Measurements from ENCODE around the gene C11orf91.
"Not testable (repeated sequence)": the region's sequence is repeated elsewhere in the genome, so short reads cannot be mapped to it uniquely, and the experiment has no call there.

Gene C11orf91

GRCh38 chr11:33695051-33695566, 5.5 kb downstream of the C11orf91 start:
- H3K27ac Mint-ChIP-seq: no peak overlapping the region
- H3K36me3 Mint-ChIP-seq (ENCODE audit: low read depth): no peaks in the 10 kb centered on the region
- no peaks in the 10 kb centered on the region for H3K9me3 Mint-ChIP-seq
- H3K27me3 Mint-ChIP-seq: peaks cover 27% of the 10 kb centered on the region
- no peak overlapping the region for H3K4me3 Mint-ChIP-seq
- peaks cover 4% of the 10 kb centered on the region for H3K4me1 Mint-ChIP-seq (ENCODE audit: low read depth)

DNA sequence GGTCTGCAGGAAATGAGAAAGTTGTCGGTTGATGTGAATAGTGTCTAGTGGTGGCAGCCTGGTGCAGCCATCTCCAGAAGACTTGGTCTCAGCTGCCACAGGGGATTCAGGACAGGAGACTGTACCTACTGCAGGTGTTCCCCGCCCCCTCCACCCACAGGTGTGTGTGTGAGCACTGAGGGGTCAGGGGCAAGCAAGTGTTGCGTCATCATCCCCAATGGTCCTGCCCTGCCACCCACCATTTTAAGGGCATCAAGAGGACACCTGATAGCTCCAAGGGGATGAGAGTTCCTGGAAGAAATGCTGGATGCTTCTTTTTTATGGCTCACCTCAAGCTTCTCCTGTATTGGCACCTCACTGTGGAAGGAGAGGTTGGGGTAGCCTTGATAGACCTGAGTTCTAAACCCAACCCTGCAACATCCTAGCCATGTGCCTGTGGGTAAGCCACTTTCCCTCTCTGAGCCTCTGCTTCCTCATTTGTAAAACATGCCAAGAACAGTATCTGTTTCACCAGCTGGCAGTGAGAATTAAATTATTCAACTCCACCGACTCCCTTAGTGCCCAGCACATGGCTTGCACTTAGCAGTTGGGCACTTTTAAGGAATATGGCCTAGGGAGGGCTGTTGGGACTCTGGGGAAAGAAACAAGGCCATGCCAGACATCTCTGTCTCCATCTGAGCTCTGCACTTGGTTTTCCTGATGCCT, 6.1 kb downstream of the C11orf91 start:
- H3K27ac Mint-ChIP-seq: no peak overlapping the region
- H3K27me3 Mint-ChIP-seq: peaks cover 22% of the 10 kb centered on the region
- no peak overlapping the region for H3K4me3 Mint-ChIP-seq
- no peaks in the 10 kb centered on the region for H3K9me3 Mint-ChIP-seq
- peaks cover 6% of the 10 kb centered on the region for H3K4me1 Mint-ChIP-seq (ENCODE audit: low read depth)
- no peaks in the 10 kb centered on the region for H3K36me3 Mint-ChIP-seq (ENCODE audit: low read depth)

- Mint-ChIP-seq H3K27ac (no peak overlapping the region), H3K4me3 (no peak overlapping the region), H3K4me1 (ENCODE audit: low read depth) (peaks cover 6% of the 10 kb centered on the region), H3K9me3 (no peaks in the 10 kb centered on the region), H3K36me3 (ENCODE audit: low read depth) (no peaks in the 10 kb centered on the region), H3K27me3 (peaks cover 16% of the 10 kb centered on the region)
Measured at GRCh38 chr11:33692541-33692940, 8.1 kb downstream of the C11orf91 start.

GRCh38 chr11:33692013-33692504, 8.6 kb downstream of the C11orf91 start:
- no peak overlapping the region for H3K4me3 Mint-ChIP-seq
- no peak overlapping the region for H3K27ac Mint-ChIP-seq
- H3K4me1 Mint-ChIP-seq (ENCODE audit: low read depth): peaks cover 6% of the 10 kb centered on the region
- no peaks in the 10 kb centered on the region for H3K36me3 Mint-ChIP-seq (ENCODE audit: low read depth)
- no peaks in the 10 kb centered on the region for H3K9me3 Mint-ChIP-seq
- H3K27me3 Mint-ChIP-seq: peaks cover 12% of the 10 kb centered on the region

- Mint-ChIP-seq H3K9me3 (no peaks in the 10 kb centered on the region), H3K27me3 (peaks cover 6% of the 10 kb centered on the region), H3K4me3 (no peak overlapping the region), H3K27ac (no peak overlapping the region), H3K36me3 (ENCODE audit: low read depth) (no peaks in the 10 kb centered on the region), H3K4me1 (ENCODE audit: low read depth) (peaks cover 6% of the 10 kb centered on the region)
Measured at GRCh38 chr11:33691066-33691864, 9.4 kb downstream of the C11orf91 start.

- peaks cover 6% of the 10 kb centered on the region for H3K4me1 Mint-ChIP-seq (ENCODE audit: low read depth)
- no peak overlapping the region for H3K4me3 Mint-ChIP-seq
- H3K27me3 Mint-ChIP-seq: peaks cover 3% of the 10 kb centered on the region
- no peaks in the 10 kb centered on the region for H3K9me3 Mint-ChIP-seq
- no peak overlapping the region for H3K27ac Mint-ChIP-seq
- H3K36me3 Mint-ChIP-seq (ENCODE audit: low read depth): no peaks in the 10 kb centered on the region
Measured at GRCh38 chr11:33690290-33691065, 10.1 kb downstream of the C11orf91 start.

GRCh38 chr11:33689501-33689900, 11.1 kb downstream of the C11orf91 start:
- Mint-ChIP-seq H3K4me3 (no peak overlapping the region), H3K36me3 (ENCODE audit: low read depth) (no peaks in the 10 kb centered on the region), H3K4me1 (ENCODE audit: low read depth) (peaks cover 6% of the 10 kb centered on the region), H3K9me3 (no peaks in the 10 kb centered on the region), H3K27me3 (peaks cover 7% of the 10 kb centered on the region), H3K27ac (no peak overlapping the region)

DNA sequence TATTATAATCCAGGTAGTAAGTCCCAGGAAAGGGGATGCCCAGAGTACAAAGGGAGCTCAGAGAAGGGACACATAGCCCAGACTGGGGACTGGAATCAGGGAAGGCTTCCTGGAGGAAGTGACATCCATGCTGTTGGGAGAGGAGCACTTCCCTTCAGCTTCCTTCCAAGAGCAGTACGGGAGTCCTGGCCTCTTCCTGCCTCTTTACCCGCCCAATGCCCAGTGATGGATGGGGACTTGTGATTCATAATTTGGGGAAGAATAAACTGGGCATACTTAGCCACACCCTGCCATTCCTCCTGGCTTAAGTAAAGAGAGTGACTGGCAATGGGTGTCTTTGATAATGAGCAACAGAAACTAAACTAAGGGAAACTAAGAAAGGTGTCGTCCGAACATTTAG, 11.5 kb downstream of the C11orf91 start:
- Mint-ChIP-seq H3K4me3 (no peak overlapping the region), H3K27me3 (peaks cover 12% of the 10 kb centered on the region), H3K36me3 (ENCODE audit: low read depth) (no peaks in the 10 kb centered on the region), H3K9me3 (no peaks in the 10 kb centered on the region), H3K4me1 (ENCODE audit: low read depth) (peaks cover 6% of the 10 kb centered on the region), H3K27ac (no peak overlapping the region)

- Mint-ChIP-seq H3K4me1 (ENCODE audit: low read depth) (peaks cover 6% of the 10 kb centered on the region), H3K27ac (no peak overlapping the region), H3K27me3 (peaks cover 19% of the 10 kb centered on the region), H3K36me3 (ENCODE audit: low read depth) (no peaks in the 10 kb centered on the region), H3K9me3 (no peaks in the 10 kb centered on the region), H3K4me3 (no peak overlapping the region)
Measured at GRCh38 chr11:33687733-33688479, 12.7 kb downstream of the C11orf91 start.

- H3K4me1 Mint-ChIP-seq (ENCODE audit: low read depth): peaks cover 2% of the 10 kb centered on the region
- H3K4me3 Mint-ChIP-seq: no peak overlapping the region
- H3K27me3 Mint-ChIP-seq: peaks cover 44% of the 10 kb centered on the region
- no peaks in the 10 kb centered on the region for H3K36me3 Mint-ChIP-seq (ENCODE audit: low read depth)
- H3K9me3 Mint-ChIP-seq: no peaks in the 10 kb centered on the region
- H3K27ac Mint-ChIP-seq: no peak overlapping the region
Measured at GRCh38 chr11:33685082-33685481, 15.5 kb downstream of the C11orf91 start.

DNA sequence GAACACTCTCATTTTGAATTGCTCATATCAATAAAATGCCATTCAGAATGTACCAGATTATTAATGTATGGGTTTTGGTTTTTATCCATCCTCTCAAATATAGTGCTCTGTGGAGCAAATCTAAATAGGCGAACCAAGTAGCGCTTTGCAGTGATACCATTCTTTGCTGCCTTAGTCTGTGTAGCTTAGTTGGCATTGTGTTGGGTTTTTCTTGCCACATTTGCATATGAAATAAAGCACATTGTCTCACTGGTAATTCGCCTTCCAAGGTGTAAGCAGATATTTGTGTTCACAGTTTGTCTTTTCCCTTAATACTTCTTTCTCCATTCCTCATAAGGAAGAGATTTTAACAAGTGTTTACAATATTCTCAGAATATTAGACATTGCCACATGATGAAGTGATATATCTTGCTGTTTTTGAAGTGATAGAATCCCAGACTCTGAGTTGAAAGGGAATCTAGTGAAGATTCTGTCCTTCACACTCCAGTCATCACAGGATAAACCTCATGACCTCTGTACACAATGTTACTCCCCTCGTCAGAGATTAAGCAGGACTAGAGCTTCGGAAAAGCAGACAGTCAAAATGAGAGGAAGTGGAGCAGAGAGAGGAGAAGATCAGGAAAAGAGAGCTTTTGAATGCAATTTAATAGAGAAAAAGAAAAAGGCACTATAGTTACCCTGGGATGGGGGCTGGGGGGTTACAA, 16.5 kb downstream of the C11orf91 start:
- Mint-ChIP-seq H3K27ac (no peak overlapping the region), H3K36me3 (ENCODE audit: low read depth) (no peaks in the 10 kb centered on the region), H3K4me3 (no peak overlapping the region), H3K27me3 (peaks cover 53% of the 10 kb centered on the region), H3K4me1 (ENCODE audit: low read depth) (no peaks in the 10 kb centered on the region), H3K9me3 (no peaks in the 10 kb centered on the region)

DNA sequence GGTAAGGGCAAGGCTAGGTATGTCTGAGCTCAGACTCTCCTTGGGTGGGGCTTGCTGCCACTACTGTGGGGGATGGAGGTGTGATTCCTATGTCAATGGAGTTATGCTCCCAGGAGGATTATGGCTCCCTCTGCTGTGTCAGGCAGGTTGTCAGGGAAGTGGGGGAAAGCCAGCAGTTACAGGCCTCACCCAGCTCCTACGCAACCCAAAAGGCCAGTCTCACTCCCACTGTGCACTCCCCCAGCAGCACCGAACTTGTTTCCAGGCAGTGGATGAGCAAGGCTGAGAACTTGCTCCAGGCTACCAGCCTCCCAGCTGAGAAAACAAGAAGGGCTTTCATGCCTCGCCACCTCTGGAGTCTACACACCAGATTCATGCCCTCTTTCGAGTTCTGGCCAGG, 18.2 kb downstream of the C11orf91 start:
- H3K27ac Mint-ChIP-seq: no peak overlapping the region
- H3K4me3 Mint-ChIP-seq: no peak overlapping the region
- H3K36me3 Mint-ChIP-seq (ENCODE audit: low read depth): no peaks in the 10 kb centered on the region
- peaks cover 66% of the 10 kb centered on the region for H3K27me3 Mint-ChIP-seq
- H3K4me1 Mint-ChIP-seq (ENCODE audit: low read depth): no peaks in the 10 kb centered on the region
- peaks cover 1% of the 10 kb centered on the region for H3K9me3 Mint-ChIP-seq

DNA sequence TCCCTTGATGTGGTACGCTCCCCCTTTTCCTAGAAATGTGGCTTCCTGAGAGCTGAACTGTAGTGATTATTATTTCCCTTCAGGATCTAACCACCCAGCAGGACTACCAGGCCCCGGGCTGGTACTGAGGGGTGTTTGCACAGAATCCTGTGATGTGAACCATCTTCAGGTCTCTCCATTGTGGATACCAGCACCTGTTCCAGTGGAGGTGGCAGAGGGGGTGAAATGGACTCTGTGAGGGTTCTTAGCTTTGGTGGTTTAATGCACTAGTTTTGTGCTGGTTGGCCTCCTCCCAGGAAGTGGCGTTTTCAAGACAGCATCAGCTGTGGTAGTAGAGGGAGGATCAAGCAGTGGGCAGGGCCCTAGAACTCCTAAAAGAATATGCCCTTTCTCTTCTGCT, 18.6 kb downstream of the C11orf91 start:
- peaks cover 70% of the 10 kb centered on the region for H3K27me3 Mint-ChIP-seq
- no peak overlapping the region for H3K27ac Mint-ChIP-seq
- H3K9me3 Mint-ChIP-seq: peaks cover 5% of the 10 kb centered on the region
- no peaks in the 10 kb centered on the region for H3K36me3 Mint-ChIP-seq (ENCODE audit: low read depth)
- no peak overlapping the region for H3K4me3 Mint-ChIP-seq
- no peaks in the 10 kb centered on the region for H3K4me1 Mint-ChIP-seq (ENCODE audit: low read depth)

DNA sequence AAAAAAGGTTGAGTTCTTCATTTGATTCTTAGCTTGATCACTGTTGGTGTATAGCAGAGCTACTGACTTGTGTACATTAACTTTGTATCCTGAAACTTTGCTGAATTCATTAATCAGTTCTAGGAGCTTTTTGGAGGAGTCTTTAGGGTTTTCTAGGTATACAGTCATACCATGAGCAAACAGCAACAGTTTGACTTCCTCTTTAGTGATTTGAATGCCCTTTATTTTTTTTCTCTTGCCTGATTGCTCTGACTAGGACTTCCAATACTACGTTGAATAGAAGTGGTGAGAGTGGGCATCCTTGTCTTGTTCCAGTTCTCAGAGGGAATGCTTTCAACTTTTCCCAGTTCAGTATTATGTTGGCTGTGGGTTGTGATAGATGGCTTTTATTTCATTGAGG, 22.0 kb downstream of the C11orf91 start:
- H3K9me3 Mint-ChIP-seq; H3K4me1 Mint-ChIP-seq (ENCODE audit: low read depth); H3K4me3 Mint-ChIP-seq; H3K36me3 Mint-ChIP-seq (ENCODE audit: low read depth); H3K27ac Mint-ChIP-seq: not testable (repeated sequence)
- peaks cover 63% of the 10 kb centered on the region for H3K27me3 Mint-ChIP-seq
